Right kidney (tissue), 1 donor: Measurements from ENCODE around the gene CTRL.
"Not testable (repeated sequence)": the region's sequence is repeated elsewhere in the genome, so short reads cannot be mapped to it uniquely, and the experiment has no call there.

ENCODE experiments used
- DNase-seq: peaks from one replicate; pipeline ENCODE4 v3.0.0-alpha.2; 2016

CTRL gene

GRCh38 chr16:67941469-67942199, 10.0 kb upstream of the CTRL start:
- DNase-seq: no peak

GRCh38 chr16:67940446-67941089, 8.9 kb upstream of the CTRL start:
- DNase-seq: no peak

- DNase-seq: no peak
Measured at GRCh38 chr16:67939507-67940445, 8.1 kb upstream of the CTRL start.

- not testable (repeated sequence) for DNase-seq
Measured at GRCh38 chr16:67937713-67938112, 6.1 kb upstream of the CTRL start.

- no peak for DNase-seq
Measured at GRCh38 chr16:67936880-67937605, 5.4 kb upstream of the CTRL start.

- DNase-seq: peak; percentile 67
Measured at GRCh38 chr16:67936124-67936879, 4.6 kb upstream of the CTRL start, which contains the start of gene PSMB10. Gene PSMB10 (minus strand): TSS chr16:67936850. CDS start chr16:67936749, 101 bp downstream.

GRCh38 chr16:67935402-67936123, 3.9 kb upstream of the CTRL start:
- DNase-seq: peak; percentile 93

GRCh38 chr16:67935101-67935401, 3.4 kb upstream of the CTRL start:
- DNase-seq: peak; percentile 51

GRCh38 chr16:67934306-67935100, 2.8 kb upstream of the CTRL start:
- no peak for DNase-seq

GRCh38 chr16:67933805-67934204, 2.1 kb upstream of the CTRL start:
- DNase-seq: no peak

GRCh38 chr16:67932462-67932840, 789 bp upstream of the CTRL start:
- DNase-seq: no peak

- DNase-seq: no peak
Measured at GRCh38 chr16:67930678-67931211, 917 bp downstream of the CTRL start.

- no peak for DNase-seq
Measured at GRCh38 chr16:67930191-67930590, 1.5 kb downstream of the CTRL start.

GRCh38 chr16:67928561-67929364, 2.9 kb downstream of the CTRL start:
- peak; percentile 49 for DNase-seq

- no peak for DNase-seq
Measured at GRCh38 chr16:67928147-67928546, 3.5 kb downstream of the CTRL start.

- no peak for DNase-seq
Measured at GRCh38 chr16:67927131-67927941, 4.3 kb downstream of the CTRL start.

GRCh38 chr16:67926181-67926750, 5.4 kb downstream of the CTRL start:
- no peak for DNase-seq
